ENCODE results near the gene FIP1L1.

DNA sequence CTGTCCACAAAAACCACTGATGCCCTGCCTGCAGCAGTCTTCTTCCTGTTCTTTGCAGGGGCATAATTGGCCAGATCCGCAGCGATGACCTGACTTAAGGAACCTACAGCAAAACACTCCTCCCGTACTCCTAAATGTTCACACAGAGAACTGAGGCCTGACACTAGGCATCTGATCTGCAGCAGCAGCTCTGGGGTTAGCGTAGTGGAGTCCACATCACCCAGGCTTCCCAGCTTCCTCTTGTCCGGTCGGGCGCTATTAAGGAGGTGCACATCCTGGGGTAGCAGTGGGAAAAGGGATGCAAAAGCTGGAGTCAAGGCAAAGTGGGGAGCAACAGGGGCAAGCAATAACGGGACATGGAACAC, 12.3 kb upstream of the FIP1L1 start:
- TF ChIP-seq CTCF (conservative IDR thresholded peaks at IDR 0.05) (no peak), EZH2 (IDR thresholded peaks at IDR 0.05; ENCODE audit: low read depth) (no peak)
